CD4-positive, alpha-beta T cell treated with Interferon gamma for 1 hour (primary cell): ENCODE results near the gene TMEM235.
A peak's percentile ranks its signal among the peaks of the same experiment; 100 is the strongest.
"Not testable (repeated sequence)": the region's sequence is repeated elsewhere in the genome, so short reads cannot be mapped to it uniquely, and the experiment has no call there.

Source experiments
- DNase-seq: peaks from one replicate; pipeline ENCODE4 v3.0.0-alpha.2; 2020

Gene TMEM235

GRCh38 chr17:78219396-78220150, 11.9 kb upstream of the TMEM235 start:
- DNase-seq, result no peak

GRCh38 chr17:78223061-78223460, 8.4 kb upstream of the TMEM235 start:
- no peak for DNase-seq

GRCh38 chr17:78223765-78224164, 7.7 kb upstream of the TMEM235 start:
- DNase-seq, result no peak

DNA sequence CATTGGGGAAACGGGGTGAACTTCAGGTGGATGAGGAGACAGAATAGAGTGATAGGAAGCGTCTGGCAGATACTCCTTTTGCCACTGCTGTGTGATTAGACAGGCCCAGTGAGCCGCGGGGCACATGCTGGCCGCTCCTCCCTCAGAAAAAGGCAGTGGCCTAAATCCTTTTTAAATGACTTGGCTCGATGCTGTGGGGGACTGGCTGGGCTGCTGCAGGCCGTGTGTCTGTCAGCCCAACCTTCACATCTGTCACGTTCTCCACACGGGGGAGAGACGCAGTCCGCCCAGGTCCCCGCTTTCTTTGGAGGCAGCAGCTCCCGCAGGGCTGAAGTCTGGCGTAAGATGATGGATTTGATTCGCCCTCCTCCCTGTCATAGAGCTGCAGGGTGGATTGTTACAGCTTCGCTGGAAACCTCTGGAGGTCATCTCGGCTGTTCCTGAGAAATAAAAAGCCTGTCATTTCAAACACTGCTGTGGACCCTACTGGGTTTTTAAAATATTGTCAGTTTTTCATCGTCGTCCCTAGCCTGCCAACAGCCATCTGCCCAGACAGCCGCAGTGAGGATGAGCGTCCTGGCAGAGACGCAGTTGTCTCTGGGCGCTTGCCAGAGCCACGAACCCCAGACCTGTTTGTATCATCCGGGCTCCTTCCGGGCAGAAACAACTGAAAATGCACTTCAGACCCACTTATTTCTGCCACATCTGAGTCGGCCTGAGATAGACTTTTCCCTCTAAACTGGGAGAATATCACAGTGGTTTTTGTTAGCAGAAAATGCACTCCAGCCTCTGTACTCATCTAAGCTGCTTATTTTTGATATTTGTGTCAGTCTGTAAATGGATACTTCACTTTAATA, 7.0 kb upstream of the TMEM235 start:
- no peak for DNase-seq

DNA sequence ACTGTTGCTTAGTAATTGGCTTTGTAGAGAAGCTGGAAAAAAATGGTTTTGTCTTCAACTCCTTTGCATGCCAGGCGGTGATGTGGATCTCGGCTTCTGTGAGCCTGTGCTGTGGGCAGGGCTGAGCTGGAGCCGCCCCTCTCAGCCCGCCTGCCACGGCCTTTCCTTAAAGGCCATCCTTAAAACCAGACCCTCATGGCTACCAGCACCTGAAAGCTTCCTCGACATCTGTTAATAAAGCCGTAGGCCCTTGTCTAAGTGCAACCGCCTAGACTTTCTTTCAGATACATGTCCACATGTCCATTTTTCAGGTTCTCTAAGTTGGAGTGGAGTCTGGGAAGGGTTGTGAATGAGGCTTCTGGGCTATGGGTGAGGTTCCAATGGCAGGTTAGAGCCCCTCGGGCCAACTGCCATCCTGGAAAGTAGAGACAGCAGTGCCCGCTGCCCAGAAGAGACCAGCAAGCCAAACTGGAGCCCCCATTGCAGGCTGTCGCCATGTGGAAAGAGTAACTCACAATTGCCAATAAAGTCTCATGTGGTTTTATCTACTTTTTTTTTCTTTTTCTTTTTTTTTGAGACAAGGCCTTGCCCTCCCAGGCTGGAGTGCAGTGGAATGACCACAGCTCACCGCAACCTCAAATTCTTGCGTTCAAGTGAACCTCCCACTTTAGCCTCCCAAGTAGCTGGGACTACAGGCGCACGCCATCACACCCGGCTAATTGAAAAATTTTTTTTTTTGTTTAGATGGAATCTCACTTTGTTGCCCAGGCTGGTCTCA, 6.2 kb upstream of the TMEM235 start:
- no peak for DNase-seq

DNA sequence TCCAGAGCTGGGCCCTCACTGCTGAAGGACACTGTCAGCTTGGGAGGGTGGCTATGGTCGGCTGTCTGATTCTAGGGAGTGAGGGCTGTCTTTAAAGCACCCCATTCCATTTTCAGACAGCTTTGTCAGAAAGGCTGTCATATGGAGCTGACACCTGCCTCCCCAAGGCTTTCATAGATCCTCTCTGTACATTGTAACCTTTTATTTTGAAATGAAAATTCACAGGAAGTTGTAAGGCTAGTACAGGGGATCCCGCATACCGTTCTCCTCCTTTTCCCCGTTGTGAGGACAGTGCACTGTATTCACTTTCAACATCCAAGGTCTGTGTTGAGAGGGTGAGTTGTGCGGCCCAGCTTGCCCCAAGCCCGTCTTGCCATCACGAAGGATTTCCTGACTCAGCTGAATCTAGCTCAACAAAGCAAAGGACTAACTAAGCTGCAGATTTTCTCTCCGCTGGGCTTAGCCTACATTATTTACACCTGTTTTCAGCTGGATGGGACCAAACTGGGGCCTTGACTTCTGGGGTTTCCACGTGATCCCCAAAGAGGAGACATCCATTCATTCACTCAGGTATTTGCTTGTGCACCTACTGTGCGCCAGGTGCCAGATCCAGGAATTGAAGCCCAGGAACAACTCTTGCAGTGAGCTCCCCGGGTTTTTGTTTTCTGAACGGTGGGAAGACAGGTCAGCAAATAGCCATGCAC, 5.2 kb upstream of the TMEM235 start:
- no peak for DNase-seq

- DNase-seq, result no peak
Measured at GRCh38 chr17:78226759-78227454, 4.5 kb upstream of the TMEM235 start.

DNA sequence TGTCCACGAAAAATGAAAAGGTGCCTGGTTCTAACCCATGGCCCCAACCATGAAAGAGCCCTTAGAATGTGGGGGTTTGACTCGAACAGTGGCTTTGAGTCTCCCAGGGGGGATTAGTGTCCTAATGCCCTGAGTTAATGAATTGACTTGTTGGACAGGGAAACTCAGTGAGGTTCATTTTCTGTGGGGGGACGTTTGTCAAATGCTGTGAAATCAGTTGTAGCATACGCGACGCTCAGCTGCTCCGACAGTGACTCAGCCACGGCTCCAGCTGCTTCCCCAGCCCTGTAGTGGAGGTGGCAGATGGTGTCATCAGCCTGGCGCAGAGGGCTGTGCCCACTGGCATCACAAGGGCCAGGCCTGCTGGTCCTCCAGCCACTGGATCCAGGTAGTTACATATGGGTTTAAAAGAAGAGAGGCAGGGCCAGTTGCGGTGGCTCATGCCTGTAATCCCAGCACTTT, 3.9 kb upstream of the TMEM235 start:
- peak; percentile 24 for DNase-seq

- no peak for DNase-seq
Measured at GRCh38 chr17:78228176-78228575, 3.3 kb upstream of the TMEM235 start.

DNA sequence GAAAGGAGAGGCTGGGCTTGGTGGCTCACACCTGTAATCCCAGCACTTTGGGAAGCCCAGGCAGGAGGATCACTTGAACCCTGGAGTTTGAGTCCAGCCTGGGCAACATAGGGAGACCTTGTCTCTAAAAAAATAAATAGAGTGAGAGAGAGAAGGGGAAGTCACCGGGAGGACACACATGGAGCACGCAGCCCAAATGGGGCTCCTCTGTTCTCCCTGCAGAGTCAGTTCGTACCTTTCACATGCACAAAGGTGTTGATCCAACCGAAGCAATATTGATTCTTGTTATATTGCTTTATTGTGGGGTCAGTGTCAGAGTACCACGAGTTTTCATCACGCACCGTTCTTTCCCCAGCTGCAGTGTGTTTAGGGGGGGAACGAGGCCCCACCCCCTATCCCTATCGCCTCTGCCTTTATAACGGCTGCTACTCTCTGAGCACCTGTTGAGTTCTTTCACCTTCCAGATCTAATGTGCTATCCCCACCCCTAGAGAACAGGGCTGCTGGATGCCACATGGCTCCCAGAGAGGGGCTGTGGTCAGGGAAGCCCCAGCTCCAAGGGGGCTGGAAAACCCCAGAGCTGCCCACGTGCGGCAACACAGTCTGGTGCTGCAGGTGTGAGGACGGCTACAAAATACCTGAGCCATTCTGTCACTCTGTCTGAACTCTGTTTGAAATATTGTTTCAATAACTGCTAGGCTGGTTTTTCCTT, 1.0 kb upstream of the TMEM235 start:
- no peak for DNase-seq

- DNase-seq, result no peak
Measured at GRCh38 chr17:78231991-78232858, 794 bp downstream of the TMEM235 start.

DNA sequence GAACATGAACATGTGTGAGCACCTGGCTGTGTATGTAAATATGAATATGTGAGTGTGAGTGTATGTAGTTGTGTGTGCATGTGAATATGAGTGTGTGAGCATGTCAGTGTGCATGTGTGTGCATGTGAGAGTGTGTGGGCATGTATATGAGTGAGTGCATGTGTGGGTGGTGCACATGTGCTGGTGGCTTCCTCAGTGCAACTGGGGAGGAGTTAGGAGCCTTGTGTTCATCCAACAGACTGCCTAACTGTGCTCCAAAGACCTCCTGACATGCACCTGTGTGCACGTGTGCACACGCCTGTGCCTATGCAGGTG, 1.4 kb downstream of the TMEM235 start:
- DNase-seq, result no peak

GRCh38 chr17:78233678-78234077, 2.2 kb downstream of the TMEM235 start:
- no peak for DNase-seq

DNA sequence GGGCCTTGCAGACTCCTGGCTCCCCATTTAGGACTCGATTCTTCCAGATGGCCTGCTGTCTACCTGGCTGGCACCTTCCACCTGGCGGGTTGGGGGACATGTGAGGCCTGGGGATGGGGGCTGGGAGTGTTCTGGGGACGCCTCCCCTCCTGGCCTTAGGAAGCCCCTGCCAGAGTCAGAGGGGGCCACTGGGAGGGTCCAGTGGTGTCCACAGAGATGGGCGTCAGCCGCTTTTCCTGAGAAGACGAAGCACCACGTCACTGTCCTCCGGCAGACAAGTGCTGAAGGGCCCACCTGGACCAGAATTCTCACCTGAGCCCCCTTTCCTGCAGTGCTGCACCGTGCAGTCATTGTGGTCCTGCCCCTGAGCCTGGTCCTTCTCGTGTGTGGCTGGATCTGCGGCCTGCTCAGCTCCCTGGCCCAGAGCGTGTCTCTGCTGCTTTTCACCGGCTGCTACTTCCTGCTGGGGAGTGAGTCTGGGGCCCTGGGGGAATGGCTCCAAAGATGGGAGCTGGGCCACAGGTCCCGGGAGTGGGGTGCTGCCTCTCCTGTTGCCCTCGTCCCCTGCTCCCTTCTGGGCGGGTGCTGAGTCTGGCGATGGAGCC, 2.9 kb downstream of the TMEM235 start:
- DNase-seq, result no peak

GRCh38 chr17:78235022-78235421, 3.6 kb downstream of the TMEM235 start:
- not testable (repeated sequence) for DNase-seq

DNA sequence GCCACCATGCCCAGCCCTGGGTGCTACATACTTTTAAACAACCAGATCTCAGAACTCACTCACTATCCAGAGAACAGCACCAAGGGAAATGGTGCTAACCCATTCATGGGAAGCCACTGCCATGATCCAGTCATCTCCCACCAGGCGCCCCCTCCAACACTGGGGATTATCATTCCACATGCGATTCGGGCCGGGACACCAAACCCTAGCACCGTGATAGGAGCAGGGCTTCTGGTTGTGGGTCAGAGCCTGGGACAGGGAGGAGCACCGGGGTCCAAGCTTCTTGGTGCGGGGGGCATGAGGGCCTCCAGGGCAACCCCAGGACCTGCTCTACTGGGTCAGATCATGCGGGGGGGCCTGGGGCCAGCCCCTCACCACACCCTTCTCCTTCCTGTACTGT, 4.5 kb downstream of the TMEM235 start:
- DNase-seq, result no peak

DNA sequence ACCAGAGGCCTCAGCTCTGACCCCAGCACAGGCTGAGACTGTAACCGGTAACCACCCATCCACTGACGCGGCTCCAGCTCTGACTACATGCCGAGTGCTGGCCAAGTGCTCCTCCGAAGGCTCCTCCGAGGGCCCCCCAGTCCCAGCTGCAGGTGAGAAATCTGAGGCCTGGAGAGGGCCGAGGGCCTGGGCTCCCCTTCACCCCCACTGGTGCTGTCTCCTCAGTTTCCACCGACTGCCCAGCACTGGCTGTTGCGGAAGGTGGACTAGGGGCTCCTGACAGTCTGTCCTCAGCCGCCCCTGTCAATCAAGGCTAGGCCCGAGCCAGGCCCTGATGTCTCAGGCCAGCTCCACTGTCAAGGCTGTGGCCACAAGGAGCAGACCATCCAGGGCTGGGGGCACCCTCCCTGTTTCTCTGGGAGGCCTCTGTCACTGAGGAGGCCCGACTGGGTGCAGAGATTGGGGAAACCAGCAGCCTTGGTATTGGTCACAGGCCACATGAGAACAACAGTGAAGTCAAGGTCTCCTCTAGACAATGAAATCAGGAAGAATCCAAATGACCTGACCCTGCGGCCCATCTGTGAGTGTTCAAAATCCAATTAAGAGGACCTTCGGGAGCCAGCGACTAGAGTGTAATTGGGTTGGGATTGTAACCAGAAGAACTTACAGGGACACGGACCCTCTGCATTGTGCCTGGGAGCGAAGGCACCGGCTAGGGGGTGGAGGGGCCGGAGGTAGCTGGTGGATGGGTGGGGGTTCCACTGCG, 5.1 kb downstream of the TMEM235 start:
- no peak for DNase-seq

DNA sequence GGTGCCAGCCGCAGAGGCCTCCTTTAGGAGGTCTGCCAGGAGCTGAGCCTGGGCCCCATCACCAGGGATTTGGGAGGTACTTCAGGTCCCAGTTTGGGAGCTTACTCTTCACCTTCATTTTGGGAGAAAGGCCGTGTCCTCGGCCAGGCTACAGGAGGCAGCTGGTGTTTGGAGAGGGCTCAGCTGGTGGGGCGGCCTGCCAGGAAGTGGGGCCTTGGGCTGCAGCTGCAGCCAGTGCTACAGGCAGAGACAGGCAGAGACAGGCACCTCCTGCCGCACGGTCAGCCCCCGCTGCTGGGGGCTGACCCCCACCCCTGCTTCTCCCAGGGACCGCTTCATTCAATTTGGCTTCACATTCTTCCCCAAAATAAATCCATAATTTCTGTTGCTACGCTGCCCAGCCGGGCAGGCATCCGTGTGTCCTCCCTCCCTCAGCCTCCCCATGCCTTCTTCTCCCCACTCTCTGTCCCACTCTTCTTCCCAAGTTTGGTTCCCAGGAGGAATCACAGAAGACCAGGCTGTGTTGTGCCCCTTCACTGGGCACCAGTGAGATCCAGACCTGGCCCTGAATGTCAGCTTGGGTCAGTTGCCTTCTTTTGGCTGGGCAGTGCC, 6.1 kb downstream of the TMEM235 start:
- DNase-seq, result no peak
